Stimulated activated CD8-positive, alpha-beta memory T cell treated with anti-CD3 and anti-CD28 coated beads, Interleukin-7, amount 100 ng/mL, for 48 hours (primary cell): Measurements from ENCODE around the gene MYOG.

Source experiments
- DNase-seq, 2 donors: peaks; one replicate each; pipeline ENCODE4 v3.0.0-alpha.2; 2020; ENCODE audit warnings: low read depth in 1 of 2; ENCODE audit errors: extremely low read depth in 1 of 2

MYOG gene

GRCh38 chr1:203073469-203073868 lies 12.3 kb downstream of the MYOG start:
- no peak for DNase-seq

- DNase-seq: no peak
Observed at GRCh38 chr1:203072911-203073310, 12.9 kb downstream of the MYOG start.

GRCh38 chr1:203072002-203072602 lies 13.7 kb downstream of the MYOG start:
- DNase-seq: no peak

DNA sequence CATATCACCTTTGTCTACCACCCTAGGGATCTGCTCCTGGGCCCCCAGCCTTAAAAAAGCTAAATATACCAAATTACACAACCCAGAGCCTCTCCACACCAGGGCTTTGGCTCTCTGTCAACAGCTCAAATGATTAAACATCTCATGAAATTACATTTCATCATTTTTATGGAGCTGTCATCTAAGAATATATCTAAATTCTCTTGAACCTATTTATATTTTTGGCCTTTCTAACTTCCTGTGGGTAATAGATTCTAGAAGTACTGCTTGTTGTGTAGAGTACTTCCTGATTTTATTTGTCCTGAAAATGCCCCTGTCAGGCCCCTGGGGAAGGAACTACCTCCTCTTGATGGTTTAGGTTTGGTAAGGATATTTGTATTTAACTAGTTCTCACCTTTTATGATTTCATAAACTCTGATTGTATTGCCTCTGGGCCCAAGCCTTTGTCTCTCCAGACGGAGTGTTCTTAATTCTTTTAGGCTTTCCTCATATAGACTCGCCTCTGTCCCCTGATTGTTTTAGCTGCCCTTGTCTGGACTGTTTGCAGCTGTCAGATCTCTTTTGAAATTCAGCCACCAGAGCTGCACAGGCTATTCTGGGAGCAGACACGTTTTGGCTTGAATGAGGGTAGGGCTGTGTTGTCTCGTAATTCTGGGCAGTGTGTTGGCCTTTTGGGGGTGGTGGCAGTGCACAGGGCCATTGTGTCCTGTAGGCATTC lies 16.6 kb downstream of the MYOG start:
- no peak for DNase-seq

GRCh38 chr1:203066965-203067364 lies 18.8 kb downstream of the MYOG start:
- no peak for DNase-seq

- no peak for DNase-seq
Observed at GRCh38 chr1:203065986-203066385, 19.8 kb downstream of the MYOG start.

DNA sequence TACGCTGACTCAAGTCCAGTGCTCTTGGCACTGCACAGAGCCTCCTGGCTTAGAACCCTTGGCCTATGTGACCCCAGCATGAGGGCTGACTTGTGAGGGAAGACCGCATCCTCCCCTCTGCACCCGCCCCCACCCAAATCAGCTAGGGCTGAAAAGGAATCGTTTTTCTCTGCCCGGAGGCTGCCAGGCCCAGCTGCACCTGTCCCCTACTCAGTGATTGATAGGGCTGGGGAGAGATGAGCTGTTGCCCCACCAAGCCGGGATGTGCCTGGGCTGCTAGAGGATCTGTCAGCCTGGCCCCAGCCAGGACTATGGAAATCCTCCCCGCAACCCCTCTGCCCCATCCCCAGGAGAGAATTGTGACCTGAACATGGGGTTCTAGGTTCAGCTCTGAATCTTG lies 20.6 kb downstream of the MYOG start:
- DNase-seq: no peak

GRCh38 chr1:203063287-203063686 lies 22.5 kb downstream of the MYOG start:
- DNase-seq: no peak

- DNase-seq: no peak
Observed at GRCh38 chr1:203060115-203060514, 25.7 kb downstream of the MYOG start.

- DNase-seq: no peak
Observed at GRCh38 chr1:203059485-203059884, 26.3 kb downstream of the MYOG start.

DNA sequence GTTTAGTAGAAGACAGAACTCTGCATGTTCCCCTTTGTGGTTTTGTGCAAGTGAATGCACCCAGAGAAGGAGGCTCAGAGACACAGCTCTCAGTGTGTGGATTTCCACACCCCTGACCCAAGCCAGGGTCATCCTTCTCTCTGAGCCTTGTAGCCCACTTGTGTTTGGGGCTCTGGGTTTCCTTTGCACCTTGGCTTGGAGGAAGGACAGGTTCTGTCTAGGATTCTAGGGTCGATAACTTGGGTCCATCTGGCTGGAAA lies 27.2 kb downstream of the MYOG start:
- no peak for DNase-seq

- DNase-seq: no peak
Observed at GRCh38 chr1:203057911-203058675, 27.7 kb downstream of the MYOG start.

DNA sequence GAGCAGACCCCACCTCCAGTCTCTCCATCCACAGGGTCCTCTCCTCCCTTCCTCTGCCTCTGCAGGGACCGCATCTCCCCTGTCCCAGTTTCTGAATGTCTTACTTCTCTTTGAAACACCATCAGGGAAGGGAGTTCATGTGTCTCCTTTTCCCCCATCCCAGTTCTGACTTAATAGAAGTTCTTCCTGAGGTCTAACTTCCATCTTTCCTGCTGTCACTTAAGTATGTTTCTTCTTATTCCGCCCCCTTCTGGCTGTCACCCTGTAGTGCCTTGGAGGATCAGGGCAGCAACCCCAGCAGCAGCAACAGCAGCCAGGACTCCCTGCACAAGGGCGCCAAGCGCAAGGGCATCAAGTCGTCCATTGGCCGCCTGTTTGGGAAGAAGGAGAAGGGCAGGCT lies 29.3 kb downstream of the MYOG start:
- no peak for DNase-seq

GRCh38 chr1:203056012-203056411 lies 29.8 kb downstream of the MYOG start:
- DNase-seq: no peak

GRCh38 chr1:203055161-203055799 lies 30.5 kb downstream of the MYOG start:
- no peak for DNase-seq

DNA sequence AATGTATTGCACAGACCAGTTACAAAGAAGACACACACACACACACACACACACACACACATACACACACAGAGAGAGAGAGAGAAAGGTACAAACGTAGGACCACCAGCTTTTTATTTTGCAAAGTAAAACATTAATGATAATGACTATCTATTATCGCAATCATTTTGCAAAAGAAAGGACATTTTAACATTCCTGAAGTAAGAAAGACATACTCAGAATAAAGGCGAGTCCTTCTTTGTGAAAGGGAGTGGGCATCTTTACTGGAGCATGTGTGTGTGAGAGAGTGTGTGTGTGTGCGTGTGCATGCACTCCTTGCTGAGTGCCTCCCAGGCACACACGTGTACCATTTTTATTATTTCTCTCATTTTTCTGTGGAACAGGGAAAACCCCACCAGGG lies 31.2 kb downstream of the MYOG start:
- no peak for DNase-seq

GRCh38 chr1:203054184-203054583 lies 31.6 kb downstream of the MYOG start:
- no peak for DNase-seq

GRCh38 chr1:203052601-203053000 lies 33.2 kb downstream of the MYOG start:
- no peak for DNase-seq

DNA sequence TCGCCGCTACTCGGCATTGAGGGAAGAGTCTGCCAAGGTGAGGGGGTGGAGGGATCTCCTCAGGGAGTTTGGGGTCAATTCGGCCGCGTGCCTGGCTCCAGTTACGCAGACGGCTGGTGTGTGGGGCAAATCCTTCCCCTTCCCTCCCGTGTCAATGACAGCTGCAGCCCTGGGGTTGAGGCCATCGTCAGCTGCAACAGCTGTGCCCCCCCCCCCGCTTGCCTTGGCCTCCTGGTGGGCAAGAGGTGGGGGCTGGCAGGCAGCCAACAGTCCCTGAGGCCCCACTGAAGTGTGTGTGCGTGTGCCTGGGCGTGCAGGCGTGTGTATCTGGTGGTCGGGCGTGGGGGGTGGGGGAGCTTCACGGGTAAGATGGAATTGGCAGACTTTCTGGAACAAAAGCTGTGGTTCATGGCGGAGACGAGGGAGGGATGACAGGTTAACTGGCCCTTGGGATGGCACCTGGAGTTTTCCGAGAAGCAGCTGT lies 33.9 kb downstream of the MYOG start:
- no peak for DNase-seq

DNA sequence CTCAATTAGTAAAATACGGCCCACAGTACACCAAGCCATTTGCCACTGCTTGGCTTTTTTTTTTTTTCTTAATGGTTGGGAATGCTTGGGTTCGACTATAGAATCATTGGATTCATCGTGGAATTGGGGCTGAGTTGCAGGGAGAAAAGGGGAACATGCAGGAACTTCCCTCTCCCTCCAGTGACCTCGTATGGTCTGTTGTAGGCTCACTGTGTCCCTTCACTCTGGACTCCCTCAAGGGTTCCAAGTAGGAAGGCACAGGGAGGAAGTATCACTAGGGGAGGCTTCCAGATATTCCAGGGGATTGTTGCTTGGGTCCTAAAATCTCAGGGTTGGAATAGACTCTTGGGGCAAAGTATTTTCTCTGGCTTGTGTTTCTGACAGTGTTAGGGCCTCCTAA lies 35.0 kb downstream of the MYOG start:
- no peak for DNase-seq

DNA sequence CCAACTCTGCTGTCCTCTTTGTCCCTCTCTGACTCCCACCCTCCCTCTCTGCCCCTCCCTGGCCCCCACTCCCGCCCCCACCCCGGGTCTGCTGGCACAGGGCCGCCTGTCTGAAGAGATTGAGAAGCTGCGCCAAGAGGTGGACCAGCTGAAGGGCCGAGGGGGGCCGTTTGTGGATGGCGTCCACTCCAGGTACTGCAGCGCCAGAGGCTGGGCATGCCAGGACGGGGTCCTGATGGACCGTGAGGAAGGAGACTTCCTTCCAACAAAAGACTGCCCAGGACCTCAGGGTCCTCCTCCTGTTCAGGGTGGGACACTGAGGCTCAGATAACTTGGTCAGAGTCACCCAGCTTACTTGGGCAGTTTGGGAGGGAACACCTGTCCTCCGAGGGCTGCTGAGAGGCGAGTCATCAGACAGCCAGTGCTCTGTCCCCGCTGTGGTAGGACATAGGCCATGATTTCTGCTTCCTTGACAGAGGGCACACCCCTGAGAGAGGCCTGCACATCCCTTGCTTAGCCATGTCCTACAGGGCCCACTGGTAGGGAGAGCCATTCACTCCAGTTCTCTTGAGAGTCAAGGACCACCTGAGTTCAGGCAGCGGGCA lies 36.1 kb downstream of the MYOG start:
- no peak for DNase-seq
